GM15510 (cell line): ENCODE measurements around the gene OCIAD1.

Experiments used
- POLR2A ChIP-seq: IDR thresholded peaks from 3 replicates; pipeline ENCODE4 v1.6.1; 2011; ENCODE audit warnings: borderline replicate concordance; ENCODE audit not compliant: insufficient read length; ENCODE audit errors: extremely low read depth

OCIAD1 gene

DNA sequence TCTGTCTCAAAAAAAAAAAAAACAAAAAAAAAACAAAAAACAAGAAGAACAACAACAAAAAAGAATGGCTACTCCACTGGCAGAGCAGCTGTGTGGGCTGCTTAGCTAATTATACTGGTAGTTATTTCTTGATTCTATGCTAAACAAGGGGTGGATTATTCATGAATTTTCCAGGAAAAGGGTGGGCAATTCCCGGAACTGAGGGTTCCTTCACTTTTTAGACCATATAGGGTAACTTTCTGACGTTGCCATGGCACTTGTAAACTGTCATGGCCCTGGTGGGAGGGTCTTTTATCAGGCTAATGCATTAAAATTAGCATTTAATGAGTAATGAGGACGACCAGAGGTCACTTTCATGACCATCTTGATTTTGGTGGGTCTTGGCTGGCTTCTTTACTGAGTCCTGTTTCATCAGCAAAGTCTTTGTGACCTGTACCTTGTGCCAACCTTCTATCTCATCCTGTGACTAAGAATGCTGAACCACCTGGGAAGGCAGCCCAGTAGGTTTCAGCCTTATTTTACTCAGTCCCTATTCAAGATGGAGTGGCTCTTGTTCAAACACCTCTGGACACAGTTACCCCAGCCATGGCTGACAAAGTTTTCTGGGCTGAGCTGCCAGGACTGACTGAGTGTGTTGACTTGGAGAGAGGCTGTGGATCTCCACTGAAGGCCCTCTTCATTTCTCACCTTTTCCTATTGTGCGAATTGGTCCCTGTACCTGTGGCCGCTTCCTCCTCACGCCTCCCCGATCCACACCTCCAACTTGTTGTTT lies 77.0 kb downstream of the OCIAD1 start:
- TF ChIP-seq POLR2A: no peak

DNA sequence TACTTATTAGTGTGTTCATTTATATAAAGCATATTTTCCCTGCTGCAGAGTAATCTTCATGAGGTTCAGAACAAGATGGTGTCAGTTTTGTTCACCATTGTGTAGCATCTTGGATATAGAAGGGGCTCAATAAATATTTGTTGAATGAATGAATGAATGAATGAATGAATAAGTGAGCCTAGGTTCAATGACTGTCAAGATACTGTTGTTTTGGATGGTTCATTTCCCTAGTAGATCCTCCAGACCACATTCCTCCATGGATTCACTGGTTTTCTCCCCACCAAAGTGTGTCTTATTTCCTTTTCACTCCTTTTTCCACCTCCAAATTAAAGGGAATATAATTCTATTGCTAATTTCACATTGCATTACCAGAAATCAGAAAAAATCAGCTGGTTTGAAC lies 77.8 kb downstream of the OCIAD1 start:
- TF ChIP-seq POLR2A: no peak

DNA sequence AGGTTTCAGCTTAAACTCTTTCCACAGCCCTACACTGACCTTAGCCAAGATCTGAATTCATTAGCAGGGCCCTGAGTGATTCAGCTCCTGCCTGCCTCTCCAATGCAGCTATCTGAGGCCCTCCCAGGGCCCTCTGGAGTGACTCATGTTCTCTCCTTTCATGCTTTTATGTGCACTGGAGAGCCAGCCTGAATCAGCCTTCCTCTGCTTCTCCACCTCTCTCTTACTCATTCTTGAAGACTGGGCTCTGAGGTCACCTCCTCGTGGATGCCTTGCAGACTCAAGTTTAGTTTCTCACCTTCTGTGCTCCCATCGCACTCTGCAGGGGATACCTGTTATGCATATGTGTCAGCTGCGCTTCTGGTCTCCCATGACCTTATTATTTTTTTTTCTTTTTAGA lies 78.8 kb downstream of the OCIAD1 start:
- no peak for TF ChIP-seq POLR2A

DNA sequence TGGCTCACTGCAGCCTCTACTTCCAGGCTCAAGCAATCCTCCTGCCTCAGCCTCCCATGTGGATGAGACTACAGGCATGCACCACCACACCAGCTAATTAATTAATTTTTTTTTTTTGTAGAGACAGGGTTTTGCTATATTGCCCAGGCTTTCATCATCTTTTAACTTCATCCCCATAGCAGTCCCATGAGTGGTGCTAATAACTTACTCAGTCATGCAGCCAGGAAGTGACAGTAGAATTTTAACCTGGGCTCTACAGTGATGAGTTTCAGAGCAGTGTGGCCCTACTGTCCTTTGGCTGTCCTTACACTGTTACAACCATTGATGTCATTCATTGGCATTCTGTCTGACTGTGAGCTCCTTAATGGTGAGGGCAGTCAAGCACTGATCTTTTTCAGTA lies 79.6 kb downstream of the OCIAD1 start:
- TF ChIP-seq POLR2A: no peak
